GM12874 (cell line): Measurements from ENCODE around the gene FILIP1L.
A peak's percentile ranks its signal among the peaks of the same experiment; 100 is the strongest.

Experiments used
- CTCF ChIP-seq: IDR thresholded peaks from 2 replicates; pipeline ENCODE4 v1.5.1; 2011; ENCODE audit warnings: low read depth, mild to moderate bottlenecking, control low read depth, low read length, moderate library complexity; ENCODE audit not compliant: insufficient read depth

Gene FILIP1L

GRCh38 chr3:99794485-99794884, 319.8 kb downstream of the FILIP1L start:
- no peak for TF ChIP-seq CTCF

- TF ChIP-seq CTCF: peak; percentile 60
These were observed 325.1 kb downstream of the FILIP1L start for GRCh38 chr3:99789011-99789721.
